ENCODE results near the gene PSKH1. TPM values are rescaled to one million over a fixed set of nuclear protein-coding genes. Genes with fewer than 3 reads are reported as not detected.

Gene PSKH1
- polyA plus RNA-seq, 2 of the 4 experiments (the other 2 are of a cell fraction) = 15.1 to 15.8 TPM

GRCh38 chr16:67878232-67878631, 14.8 kb upstream of the PSKH1 start:
- FAIRE-seq (no peak), ATAC-seq (no peak), DNase-seq (ENCODE audit: low read depth in 1 of 2, low spot score in 1 of 2) (no peak)
- ChIA-PET POLR2A (no interaction called here), CTCF (interaction anchor here (0.9 to 17.4 kb wide), 3 partner anchors 9 to 49 kb away, joined by 3 to 370 read pairs (median 4); partner anchors contain the start of genes CTRL and PSMB10)
- Histone ChIP-seq H3K9me3 (no peaks in the 10 kb centered on the region), H3K27ac (no peak overlapping the region), H3K4me1 (peaks cover 11% of the 10 kb centered on the region; the same call in 2 of the 3 replicates), H3K4me3 (no peak overlapping the region), H3K4me2 (no peak overlapping the region)
- WGBS (ENCODE audit: missing lambda C conversion rate) = 79% methylated on average over 5 of the region's 6 CpGs
- no peak for TF ChIP-seq ZNF302 (CRISPR knock-in tag; IDR thresholded peaks at IDR 0.05)
- no peak for TF ChIP-seq POLR2A (IDR thresholded peaks at IDR 0.05; ENCODE audit: low read length)
- no peak for TF ChIP-seq RAD21 (conservative IDR thresholded peaks at IDR 0.05 in 1 of 2, IDR thresholded peaks at IDR 0.05 in 1 of 2)
- TF ChIP-seq, protein P1, sequence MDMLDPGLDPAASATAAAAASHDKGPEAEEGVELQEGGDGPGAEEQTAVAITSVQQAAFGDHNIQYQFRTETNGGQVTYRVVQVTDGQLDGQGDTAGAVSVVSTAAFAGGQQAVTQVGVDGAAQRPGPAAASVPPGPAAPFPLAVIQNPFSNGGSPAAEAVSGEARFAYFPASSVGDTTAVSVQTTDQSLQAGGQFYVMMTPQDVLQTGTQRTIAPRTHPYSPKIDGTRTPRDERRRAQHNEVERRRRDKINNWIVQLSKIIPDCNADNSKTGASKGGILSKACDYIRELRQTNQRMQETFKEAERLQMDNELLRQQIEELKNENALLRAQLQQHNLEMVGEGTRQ (IDR thresholded peaks at IDR 0.05) = no peak
- no peak for TF ChIP-seq FOSB (CRISPR knock-in tag; IDR thresholded peaks at IDR 0.05)
- TF ChIP-seq FOXS1 (CRISPR knock-in tag; IDR thresholded peaks at IDR 0.05) = no peak
- TF ChIP-seq SREBF2 (IDR thresholded peaks at IDR 0.05) = no peak
- no peak for TF ChIP-seq SMC3 (IDR thresholded peaks at IDR 0.05)
- TF ChIP-seq CHD4 (IDR thresholded peaks at IDR 0.05; ENCODE audit: borderline replicate concordance) = no peak
- TF ChIP-seq TFCP2L1 (CRISPR knock-in tag; IDR thresholded peaks at IDR 0.05) = no peak
- no peak for TF ChIP-seq HOXA7 (CRISPR knock-in tag; IDR thresholded peaks at IDR 0.05)
- TF ChIP-seq NPAS2 (CRISPR knock-in tag; IDR thresholded peaks at IDR 0.05; ENCODE audit: borderline replicate concordance) = no peak

GRCh38 chr16:67878846-67879245, 14.2 kb upstream of the PSKH1 start:
- WGBS (ENCODE audit: missing lambda C conversion rate) = 80% methylated on average over 9 of the region's 9 CpGs
- ChIA-PET POLR2A (no interaction called here), CTCF (interaction anchor here (0.9 to 17.4 kb wide), 4 partner anchors 9 to 48 kb away, joined by 3 to 370 read pairs (median 4); partner anchors contain the start of genes CTRL and PSMB10)
- no peak for DNase-seq (ENCODE audit: low read depth in 1 of 2, low spot score in 1 of 2)
- FAIRE-seq = no peak
- ATAC-seq = no peak
- Histone ChIP-seq H3K9me3 (no peaks in the 10 kb centered on the region), H3K4me3 (no peak overlapping the region), H3K27ac (no peak overlapping the region), H3K4me1 (peaks cover 11% of the 10 kb centered on the region; the same call in 2 of the 3 replicates), H3K4me2 (no peak overlapping the region)
- no peak for TF ChIP-seq ZFP36 (IDR thresholded peaks at IDR 0.05; ENCODE audit: borderline replicate concordance, partially characterized antibody)
- no peak for TF ChIP-seq RARB (CRISPR knock-in tag; IDR thresholded peaks at IDR 0.05)
- no peak for TF ChIP-seq TP53 (CRISPR knock-in tag; IDR thresholded peaks at IDR 0.05)
- TF ChIP-seq BHLHE40 (IDR thresholded peaks at IDR 0.05; ENCODE audit: low read depth, low read length) = no peak
- TF ChIP-seq HOXB13 (CRISPR knock-in tag; IDR thresholded peaks at IDR 0.05; ENCODE audit: low read depth) = no peak
- TF ChIP-seq RNF2 (IDR thresholded peaks at IDR 0.05; ENCODE audit: borderline replicate concordance, low read depth) = no peak
- no peak for TF ChIP-seq TFCP2L1 (CRISPR knock-in tag; IDR thresholded peaks at IDR 0.05)
- TF ChIP-seq HOXA7 (CRISPR knock-in tag; IDR thresholded peaks at IDR 0.05) = no peak
- TF ChIP-seq, protein P2, sequence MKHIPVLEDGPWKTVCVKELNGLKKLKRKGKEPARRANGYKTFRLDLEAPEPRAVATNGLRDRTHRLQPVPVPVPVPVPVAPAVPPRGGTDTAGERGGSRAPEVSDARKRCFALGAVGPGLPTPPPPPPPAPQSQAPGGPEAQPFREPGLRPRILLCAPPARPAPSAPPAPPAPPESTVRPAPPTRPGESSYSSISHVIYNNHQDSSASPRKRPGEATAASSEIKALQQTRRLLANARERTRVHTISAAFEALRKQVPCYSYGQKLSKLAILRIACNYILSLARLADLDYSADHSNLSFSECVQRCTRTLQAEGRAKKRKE (CRISPR knock-in tag; IDR thresholded peaks at IDR 0.05; ENCODE audit: low read depth) = no peak
- no peak for TF ChIP-seq BCL3 (IDR thresholded peaks at IDR 0.05)
- no peak for TF ChIP-seq HDAC2 (IDR thresholded peaks at IDR 0.05)
- TF ChIP-seq, protein P3, sequence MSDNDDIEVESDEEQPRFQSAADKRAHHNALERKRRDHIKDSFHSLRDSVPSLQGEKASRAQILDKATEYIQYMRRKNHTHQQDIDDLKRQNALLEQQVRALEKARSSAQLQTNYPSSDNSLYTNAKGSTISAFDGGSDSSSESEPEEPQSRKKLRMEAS (IDR thresholded peaks at IDR 0.05) = no peak
- TF ChIP-seq CHD2 (IDR thresholded peaks at IDR 0.05; ENCODE audit: low read length, partially characterized antibody) = no peak
- no peak for TF ChIP-seq RAD21 (conservative IDR thresholded peaks at IDR 0.05 in 1 of 2, IDR thresholded peaks at IDR 0.05 in 1 of 2)
- no peak for TF ChIP-seq NPAS2 (CRISPR knock-in tag; IDR thresholded peaks at IDR 0.05; ENCODE audit: borderline replicate concordance)
- TF ChIP-seq KDM5A (IDR thresholded peaks at IDR 0.05) = no peak
- no peak for TF ChIP-seq HOXB5 (CRISPR knock-in tag; IDR thresholded peaks at IDR 0.05)
- TF ChIP-seq, protein P1 (IDR thresholded peaks at IDR 0.05) = no peak
- TF ChIP-seq SREBF2 (IDR thresholded peaks at IDR 0.05) = no peak
- TF ChIP-seq E2F6 (IDR thresholded peaks at IDR 0.05; ENCODE audit: borderline replicate concordance, low read depth) = no peak
